SK-N-SH (cell line): ENCODE results near the gene NTSR1. TPM values are rescaled to one million over a fixed set of nuclear protein-coding genes. Genes with fewer than 3 reads are reported as not detected.

Experiments used
- CTCF ChIA-PET: fragments of 300-600, 350-600 bp; formaldehyde crosslinking; extraction: SDS; loops from one replicate; lab custom pipeline; 2021; lab: Yijun Ruan, JAX
- POLR2A ChIA-PET: fragments of 350-600 bp; sonication (Branson Sonifier 250); formaldehyde crosslinking; extraction: SDS; loops from one replicate; lab custom pipeline; 2020; ENCODE audit warnings: antibody characterized with exemption, inconsistent platforms; lab: Yijun Ruan, JAX
- DNase-seq: peaks from one replicate; pipeline ENCODE4 v3.0.0; 2012
- H2AFZ ChIP-seq: fragments of 200-600 bp; sonication (generic); 2 replicates; pipeline ENCODE4 v1.8.1; 2016; ENCODE audit warnings: antibody characterized with exemption, mild to moderate bottlenecking, low read depth
- H3F3A ChIP-seq: fragments of 200-600 bp; sonication (generic); replicated peaks from 2 replicates; pipeline ENCODE3; 2016; ENCODE audit warnings: antibody characterized with exemption, mild to moderate bottlenecking; ENCODE audit not compliant: insufficient read depth
- H3K27ac ChIP-seq, 2 experiments: fragments of 200-500 bp in 1 of 2; fragments of 200-600 bp in 1 of 2; sonication (Bioruptor generic) in 1 of 2; sonication (generic), shearing (Covaris generic) in 1 of 2; 2 replicates each; pipeline versions ENCODE4 v1.5.1 to v1.6.1; 2014 to 2016; ENCODE audit warnings: low read depth in 2 of 2, inconsistent platforms in 1 of 2, low read length in 1 of 2, mild to moderate bottlenecking in 1 of 2, mixed read lengths in 1 of 2
- H3K27me3 ChIP-seq: fragments of 200-600 bp; sonication (generic), shearing (Covaris generic); 2 replicates; pipeline ENCODE4 v1.6.1; 2016; ENCODE audit warnings: mixed run types; ENCODE audit not compliant: insufficient read depth
- H3K36me3 ChIP-seq, 2 experiments: fragments of 200-500 bp in 1 of 2; fragments of 200-600 bp in 1 of 2; sonication (Bioruptor generic) in 1 of 2; sonication (generic) in 1 of 2; replicated peaks in 1 of 2; 2 replicates each; pipeline versions ENCODE3 to v1.5.1; 2014 to 2016; ENCODE audit warnings: low read length in 1 of 2, mild to moderate bottlenecking in 1 of 2; ENCODE audit not compliant: insufficient read depth in 2 of 2, control insufficient read depth in 1 of 2
- H3K4me1 ChIP-seq, 2 experiments: fragments of 200-500 bp in 1 of 2; fragments of 200-600 bp in 1 of 2; sonication (Bioruptor generic) in 1 of 2; sonication (generic), shearing (Covaris generic) in 1 of 2; 2 replicates each; pipeline versions ENCODE4 v1.5.1 to v1.6.1; 2014 to 2016; ENCODE audit warnings: low read depth in 1 of 2, low read length in 1 of 2, mixed run types in 1 of 2; ENCODE audit not compliant: insufficient read depth in 2 of 2, control insufficient read depth in 1 of 2
- H3K4me2 ChIP-seq: fragments of 200-600 bp; sonication (generic), shearing (Covaris generic); 2 replicates; pipeline ENCODE4 v1.6.1; 2017; ENCODE audit warnings: mixed run types
- H3K4me3 ChIP-seq, 2 experiments: fragments of 200-500 bp in 1 of 2; fragments of 200-600 bp in 1 of 2; sonication (Bioruptor generic) in 1 of 2; sonication (generic), shearing (Covaris generic) in 1 of 2; 2 replicates each; pipeline versions ENCODE4 v1.5.1 to v1.8.1; 2014 to 2016; ENCODE audit warnings: low read depth in 2 of 2, inconsistent platforms in 1 of 2, low read length in 1 of 2, mild to moderate bottlenecking in 1 of 2, mixed read lengths in 1 of 2, moderate library complexity in 1 of 2
- H3K79me2 ChIP-seq: fragments of 200-600 bp; sonication (generic); 2 replicates; pipeline ENCODE4 v1.8.1; 2017; ENCODE audit warnings: mild to moderate bottlenecking; ENCODE audit not compliant: insufficient read depth
- H3K9ac ChIP-seq: fragments of 200-600 bp; sonication (generic); 2 replicates; pipeline ENCODE4 v1.6.1; 2017; ENCODE audit warnings: mixed run types
- H3K9me2 ChIP-seq: fragments of 200-600 bp; sonication (generic); 2 replicates; pipeline ENCODE4 v1.6.1; 2017; ENCODE audit warnings: mixed run types
- H3K9me3 ChIP-seq: fragments of 200-600 bp; sonication (generic); 2 replicates; pipeline ENCODE4 v1.6.1; 2017; ENCODE audit warnings: mixed run types, mild to moderate bottlenecking, moderate library complexity
- H4K20me1 ChIP-seq: fragments of 200-600 bp; sonication (generic); 2 replicates; pipeline ENCODE4 v1.6.1; 2017; ENCODE audit warnings: mild to moderate bottlenecking, mixed run types; ENCODE audit not compliant: insufficient read depth
- CTCF ChIP-seq: fragments of 200-600 bp; sonication (generic); IDR thresholded peaks from 2 replicates; pipeline ENCODE4 v1.6.1; 2017; ENCODE audit warnings: antibody characterized with exemption, mild to moderate bottlenecking, moderate library complexity
- ELF1 ChIP-seq: IDR thresholded peaks from 2 replicates; pipeline ENCODE4 v1.4.0; 2012
- FOSL2 ChIP-seq: IDR thresholded peaks from 2 replicates; pipeline ENCODE4 v1.4.0; 2012; ENCODE audit warnings: low read depth, mild to moderate bottlenecking, moderate library complexity, borderline replicate concordance
- GABPA ChIP-seq: IDR thresholded peaks from 2 replicates; pipeline ENCODE4 v1.4.0; 2012; ENCODE audit warnings: low read depth, mild to moderate bottlenecking
- GATA2 ChIP-seq: sonication (generic); formaldehyde crosslinking; IDR thresholded peaks from 2 replicates; pipeline ENCODE4 v1.5.0; 2020; ENCODE audit warnings: mild to moderate bottlenecking, missing genetic modification reagents
- IRF3 ChIP-seq: fragments of 150-350 bp; IDR thresholded peaks from 2 replicates; pipeline ENCODE4 v1.6.1; 2016; ENCODE audit warnings: mild to moderate bottlenecking, low read depth, low read length
- JUND ChIP-seq: IDR thresholded peaks from 2 replicates; pipeline ENCODE4 v1.4.0; 2012
- NRF1 ChIP-seq: IDR thresholded peaks from 2 replicates; pipeline ENCODE4 v1.6.1; 2012; ENCODE audit warnings: low read depth, mild to moderate bottlenecking, low read length
- SIN3A ChIP-seq: IDR thresholded peaks from 2 replicates; pipeline ENCODE4 v1.6.1; 2012; ENCODE audit warnings: low read depth, mild to moderate bottlenecking, low read length, moderate library complexity, borderline replicate concordance
- SMC3 ChIP-seq: IDR thresholded peaks from 2 replicates; pipeline ENCODE4 v1.6.1; 2012; ENCODE audit warnings: low read depth, low read length, improper control_type of control experiment
- USF1 ChIP-seq: IDR thresholded peaks from 2 replicates; pipeline ENCODE4 v1.4.0; 2012; ENCODE audit warnings: low read depth, borderline replicate concordance
- YY1 ChIP-seq: IDR thresholded peaks from 2 replicates; pipeline ENCODE4 v1.4.0; 2012; ENCODE audit warnings: low read depth, mild to moderate bottlenecking
- ZBTB33 ChIP-seq: IDR thresholded peaks from 2 replicates; pipeline ENCODE4 v1.4.0; 2012; ENCODE audit warnings: low read depth, borderline replicate concordance
- WGBS: methylation state at CpG from one replicate; pipeline ENCODE4 v1.1.6; 2017; ENCODE audit warnings: low lambda C conversion rate; 5-methylcytosine and 5-hydroxymethylcytosine counted together
- polyA plus RNA-seq, 3 experiments: library from polyadenylated mRNA; depleted of rRNA; stranded (reverse); fragments of >200 nt; gene quantifications; 2 replicates each; pipeline ENCODE4 v1.2.3, GENCODE V29; 2012

NTSR1 gene
- polyA plus RNA-seq, 1 of the 3 experiments (the other 2 are of a cell fraction): 8.2 TPM

GRCh38 chr20:62782893-62783278, 74.2 kb downstream of the NTSR1 start:
- POLR2A ChIA-PET: interaction anchor here (0.5 kb wide), 1 partner anchor 94 kb away, joined by 6 read pairs; no protein-coding TSS in a partner anchor
- CTCF ChIA-PET: interaction anchor here (0.9 to 2.0 kb wide), 7 partner anchors 9 to 283 kb away, joined by 3 to 17 read pairs (median 3); no protein-coding TSS in a partner anchor

More at GRCh38 chr20:62782893-62783278, 74.2 kb downstream of the NTSR1 start:
- H4K20me1 ChIP-seq: no peaks in the 10 kb centered on the region
- H3K4me1 ChIP-seq: peaks cover 0 to 26% of the 10 kb centered on the region in 2 experiments; a peak in 1 of 4 replicates
- H3F3A ChIP-seq: no peaks in the 10 kb centered on the region
- no peaks in the 10 kb centered on the region for H3K36me3 ChIP-seq
- no peak overlapping the region for H3K4me2 ChIP-seq
- no peak for TF ChIP-seq FOSL2
- TF ChIP-seq CTCF: no peak
- TF ChIP-seq NRF1: no peak
- TF ChIP-seq JUND: no peak
- no peak for TF ChIP-seq SMC3
- no peak for TF ChIP-seq IRF3
- TF ChIP-seq YY1: no peak
- TF ChIP-seq SIN3A: no peak
- TF ChIP-seq GABPA: no peak
- no peak for TF ChIP-seq USF1
- TF ChIP-seq GATA2 (CRISPR knock-in tag): no peak
- TF ChIP-seq ELF1: no peak
- no peak for TF ChIP-seq ZBTB33
- no peaks in the 10 kb centered on the region for H3K9me3 ChIP-seq
- no peak for DNase-seq
- H3K4me3 ChIP-seq: no peak overlapping the region
- H3K27me3 ChIP-seq: no peaks in the 10 kb centered on the region
- H3K79me2 ChIP-seq: no peaks in the 10 kb centered on the region
- WGBS: 86% methylated on average over 9 of the region's 9 CpGs
- H3K27ac ChIP-seq: no peak overlapping the region; a peak in 1 of 4 replicates
- H3K9me2 ChIP-seq: no peaks in the 10 kb centered on the region
- H3K9ac ChIP-seq: no peak overlapping the region
- no peak overlapping the region for H2AFZ ChIP-seq
